ENCODE measurements around the gene COL4A4. TPM values are rescaled to one million over a fixed set of nuclear protein-coding genes. Genes with fewer than 3 reads are reported as not detected.
A peak's percentile ranks its signal among the peaks of the same experiment; 100 is the strongest.

COL4A4 gene
- total RNA-seq, 1 donor = 0.43 TPM

DNA sequence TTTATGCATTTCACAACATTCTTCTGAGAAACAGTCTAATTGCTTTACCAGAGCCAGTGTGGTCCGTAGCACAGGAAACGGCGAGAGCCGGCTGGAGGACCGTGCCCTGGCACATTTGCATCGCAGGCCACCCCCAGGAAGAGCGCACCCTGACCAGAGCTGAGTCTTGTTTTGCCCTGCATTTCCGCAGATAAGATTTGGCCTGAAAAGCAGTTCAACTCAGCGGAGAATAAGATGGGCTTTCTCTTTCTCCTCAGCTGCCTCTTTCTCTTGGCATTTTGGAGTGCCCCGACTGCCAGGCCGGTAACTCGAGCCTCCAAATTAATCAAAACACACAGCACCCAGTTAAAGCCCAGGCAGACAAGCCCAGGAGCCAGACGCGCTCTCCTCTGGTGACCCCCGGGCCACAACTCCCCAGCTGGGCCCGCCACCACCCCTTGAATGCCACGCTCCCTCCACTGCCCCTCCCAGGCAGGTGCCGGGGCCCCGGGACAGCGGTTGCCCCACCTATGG, 464 bp downstream of the COL4A4 start:
- TF ChIP-seq, protein P1, sequence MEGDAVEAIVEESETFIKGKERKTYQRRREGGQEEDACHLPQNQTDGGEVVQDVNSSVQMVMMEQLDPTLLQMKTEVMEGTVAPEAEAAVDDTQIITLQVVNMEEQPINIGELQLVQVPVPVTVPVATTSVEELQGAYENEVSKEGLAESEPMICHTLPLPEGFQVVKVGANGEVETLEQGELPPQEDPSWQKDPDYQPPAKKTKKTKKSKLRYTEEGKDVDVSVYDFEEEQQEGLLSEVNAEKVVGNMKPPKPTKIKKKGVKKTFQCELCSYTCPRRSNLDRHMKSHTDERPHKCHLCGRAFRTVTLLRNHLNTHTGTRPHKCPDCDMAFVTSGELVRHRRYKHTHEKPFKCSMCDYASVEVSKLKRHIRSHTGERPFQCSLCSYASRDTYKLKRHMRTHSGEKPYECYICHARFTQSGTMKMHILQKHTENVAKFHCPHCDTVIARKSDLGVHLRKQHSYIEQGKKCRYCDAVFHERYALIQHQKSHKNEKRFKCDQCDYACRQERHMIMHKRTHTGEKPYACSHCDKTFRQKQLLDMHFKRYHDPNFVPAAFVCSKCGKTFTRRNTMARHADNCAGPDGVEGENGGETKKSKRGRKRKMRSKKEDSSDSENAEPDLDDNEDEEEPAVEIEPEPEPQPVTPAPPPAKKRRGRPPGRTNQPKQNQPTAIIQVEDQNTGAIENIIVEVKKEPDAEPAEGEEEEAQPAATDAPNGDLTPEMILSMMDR (IDR thresholded peaks at IDR 0.05; ENCODE audit: insufficient read depth, low read depth, low read length) = no peak
- peak overlapping the region; percentile 37 for H3K4me3 ChIP-seq (ENCODE audit: low read depth, low read length)
- DNase-seq (ENCODE audit: low read depth) = no peak

DNA sequence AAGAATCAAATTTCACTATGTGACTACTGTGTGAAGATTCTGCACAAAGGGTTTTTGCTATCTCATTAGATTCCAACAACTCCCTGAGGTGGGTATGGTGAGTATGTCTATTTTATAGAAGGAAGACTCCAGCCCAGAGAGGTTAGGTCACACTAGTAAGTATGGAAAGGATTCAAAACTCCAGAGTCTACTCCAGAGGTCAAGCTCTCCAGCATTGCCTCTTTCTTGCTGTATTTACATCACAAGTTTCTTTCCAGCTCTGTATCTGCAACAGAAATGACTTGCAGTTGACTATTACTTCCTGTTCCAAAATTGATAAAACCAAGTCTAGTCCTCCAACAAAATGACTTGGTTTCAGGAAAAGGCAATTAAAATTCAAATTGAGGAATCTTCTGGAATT, 2.1 kb downstream of the COL4A4 start:
- TF ChIP-seq, protein P1 (IDR thresholded peaks at IDR 0.05; ENCODE audit: insufficient read depth, low read depth, low read length) = no peak
- no peak overlapping the region for H3K4me3 ChIP-seq (ENCODE audit: low read depth, low read length)
- no peak for DNase-seq (ENCODE audit: low read depth)

DNA sequence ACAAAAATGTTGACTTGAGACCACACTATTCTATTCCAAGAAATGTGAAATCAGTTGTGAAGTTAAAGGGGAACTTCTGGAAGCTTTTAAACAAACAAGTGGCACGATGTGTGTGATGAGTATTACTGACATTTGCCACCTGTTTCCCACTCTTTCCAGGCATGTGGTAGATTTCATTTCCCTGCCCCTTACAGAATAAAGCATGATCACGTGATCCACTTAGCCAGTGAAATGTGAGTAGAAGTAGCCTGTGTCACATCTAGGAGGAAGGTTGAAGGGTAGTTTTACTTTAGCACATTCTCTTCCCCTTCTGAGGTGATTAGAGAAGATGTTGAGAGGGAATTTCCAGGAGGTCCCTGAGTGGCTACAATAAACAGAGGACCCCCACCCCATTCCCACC, 3.8 kb downstream of the COL4A4 start:
- TF ChIP-seq, protein P1 (IDR thresholded peaks at IDR 0.05; ENCODE audit: insufficient read depth, low read depth, low read length) = no peak
- DNase-seq (ENCODE audit: low read depth) = no peak
- no peak overlapping the region for H3K4me3 ChIP-seq (ENCODE audit: low read depth, low read length)

DNA sequence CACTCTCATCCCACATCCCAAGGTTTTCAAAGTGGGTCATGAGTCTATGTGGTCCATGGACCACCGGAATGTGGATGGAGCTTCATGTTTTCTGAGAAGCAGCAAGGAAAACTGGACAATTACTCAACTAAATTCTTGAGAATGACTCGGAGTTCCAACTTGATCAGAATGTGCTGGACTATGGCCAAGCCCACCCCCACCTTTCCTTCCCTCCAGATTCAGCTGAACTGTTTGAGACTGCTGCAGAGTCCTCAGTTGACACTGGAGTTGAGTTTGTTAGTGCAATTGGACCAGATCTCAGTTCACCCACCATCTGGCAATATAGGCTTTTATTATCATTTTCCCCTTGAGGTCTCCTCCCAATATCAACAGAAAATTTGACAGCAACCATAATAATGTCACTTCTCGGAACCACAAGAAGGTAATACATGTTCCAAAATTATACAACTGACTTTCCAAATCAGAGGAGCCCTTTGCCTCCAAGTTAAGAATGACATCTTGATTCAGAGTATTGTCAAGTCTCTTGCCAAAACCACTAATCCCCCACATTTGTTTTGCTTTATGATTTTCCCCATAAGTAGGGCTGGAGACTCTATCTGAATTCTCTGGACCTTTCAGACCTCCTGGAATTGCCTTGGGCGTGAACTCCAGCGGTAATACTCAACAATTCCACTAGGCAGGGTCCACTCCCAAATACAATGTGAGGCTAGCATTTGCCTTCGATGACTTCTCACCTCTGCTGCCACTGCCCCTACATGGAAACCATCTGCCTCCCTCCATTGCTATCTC, 8.8 kb downstream of the COL4A4 start:
- no peak for DNase-seq (ENCODE audit: low read depth)
- no peak overlapping the region for H3K4me3 ChIP-seq (ENCODE audit: low read depth, low read length)
- TF ChIP-seq, protein P1 (IDR thresholded peaks at IDR 0.05; ENCODE audit: insufficient read depth, low read depth, low read length) = no peak

DNA sequence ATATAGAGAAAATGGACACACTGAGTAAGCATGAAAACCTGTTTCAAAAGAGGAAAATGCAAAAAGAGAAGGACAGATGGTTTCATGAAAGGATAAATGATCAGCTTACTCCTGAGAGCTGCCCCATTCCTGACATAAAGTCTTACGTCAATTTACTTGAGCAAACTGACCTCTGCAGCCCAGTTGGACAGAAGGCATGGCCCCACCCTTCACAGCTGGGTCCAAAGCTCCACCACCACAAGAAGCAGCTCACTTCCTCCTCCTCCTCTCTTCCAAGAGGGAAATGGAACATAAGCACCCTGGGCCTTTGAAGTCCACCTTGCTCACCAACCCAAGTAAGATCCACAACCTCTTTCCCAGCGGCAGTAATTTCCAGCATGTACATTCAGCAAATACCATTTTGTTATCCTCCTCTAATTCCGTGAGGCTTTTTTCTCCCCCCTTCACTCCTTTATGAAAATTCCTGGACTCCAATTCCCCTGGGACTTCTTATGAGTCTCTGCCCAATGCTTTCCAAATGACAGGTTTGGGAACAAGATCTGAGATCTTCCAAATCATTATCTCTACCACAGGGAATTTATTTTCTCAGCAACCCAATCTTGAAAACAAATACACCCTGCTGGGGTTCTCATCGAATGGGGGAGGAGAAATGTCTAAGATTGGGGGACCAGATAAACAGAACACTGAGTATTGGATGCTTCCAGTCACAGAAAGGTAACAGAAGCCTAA, 10.1 kb downstream of the COL4A4 start:
- TF ChIP-seq, protein P1 (IDR thresholded peaks at IDR 0.05; ENCODE audit: insufficient read depth, low read depth, low read length) = no peak
- DNase-seq (ENCODE audit: low read depth) = no peak
- H3K4me3 ChIP-seq (ENCODE audit: low read depth, low read length) = no peak overlapping the region

DNA sequence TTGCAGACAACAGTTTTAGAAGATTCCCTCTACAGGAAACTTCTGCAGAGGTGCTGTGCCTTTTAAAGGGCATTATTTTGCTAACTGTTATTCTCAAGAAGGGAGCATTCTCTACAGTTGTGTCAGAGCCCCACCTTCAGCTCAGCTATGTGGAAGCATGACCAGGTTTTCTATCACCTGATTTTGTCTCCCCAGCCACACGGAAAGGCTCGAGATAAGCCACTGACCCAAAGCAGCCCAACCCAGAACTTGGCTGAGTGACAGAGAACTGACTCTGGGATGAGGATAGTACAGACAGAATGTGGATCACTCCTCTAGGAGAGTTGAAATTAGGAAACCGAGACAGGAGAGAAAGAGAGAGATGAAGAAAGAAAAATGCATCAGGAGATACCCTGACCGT, 10.7 kb downstream of the COL4A4 start:
- no peak overlapping the region for H3K4me3 ChIP-seq (ENCODE audit: low read depth, low read length)
- no peak for DNase-seq (ENCODE audit: low read depth)
- TF ChIP-seq, protein P1 (IDR thresholded peaks at IDR 0.05; ENCODE audit: insufficient read depth, low read depth, low read length) = no peak

Measured in fibroblast of villous mesenchyme (primary cell).